Activated CD8-positive, alpha-beta memory T cell treated with anti-CD3 and anti-CD28 coated beads, Interleukin-2, amount 50 U/mL, for 1 hour (primary cell): ENCODE measurements around the gene KCNQ1.
"Not testable (repeated sequence)": the region's sequence is repeated elsewhere in the genome, so short reads cannot be mapped to it uniquely, and the experiment has no call there.

Source experiments
- DNase-seq: peaks from one replicate; pipeline ENCODE4 v3.0.0-alpha.2; 2020; ENCODE audit errors: extremely low read depth

Gene KCNQ1

GRCh38 chr11:2589538-2589934, 144.7 kb downstream of the KCNQ1 start:
- DNase-seq = no peak

GRCh38 chr11:2590131-2590964, 145.5 kb downstream of the KCNQ1 start:
- DNase-seq = no peak

- no peak for DNase-seq
Observed at GRCh38 chr11:2590965-2591754, 146.4 kb downstream of the KCNQ1 start.

GRCh38 chr11:2591805-2592204, 147.0 kb downstream of the KCNQ1 start:
- DNase-seq = no peak

- DNase-seq = no peak
Observed at GRCh38 chr11:2592559-2593392, 148.0 kb downstream of the KCNQ1 start.

GRCh38 chr11:2593393-2593950, 148.7 kb downstream of the KCNQ1 start:
- no peak for DNase-seq

- no peak for DNase-seq
Observed at GRCh38 chr11:2594267-2594666, 149.5 kb downstream of the KCNQ1 start.

- DNase-seq = no peak
Observed at GRCh38 chr11:2595204-2595603, 150.4 kb downstream of the KCNQ1 start.

- no peak for DNase-seq
Observed at GRCh38 chr11:2599561-2600189, 154.9 kb downstream of the KCNQ1 start.

GRCh38 chr11:2609345-2609744, 164.5 kb downstream of the KCNQ1 start:
- no peak for DNase-seq

GRCh38 chr11:2612884-2613571, 168.2 kb downstream of the KCNQ1 start:
- DNase-seq = no peak

GRCh38 chr11:2621894-2622293, 177.1 kb downstream of the KCNQ1 start:
- no peak for DNase-seq

- no peak for DNase-seq
Observed at GRCh38 chr11:2625183-2625582, 180.4 kb downstream of the KCNQ1 start.

- DNase-seq = no peak
Observed at GRCh38 chr11:2630679-2631078, 185.9 kb downstream of the KCNQ1 start.

GRCh38 chr11:2631161-2631560, 186.4 kb downstream of the KCNQ1 start:
- no peak for DNase-seq

GRCh38 chr11:2639763-2640162, 195.0 kb downstream of the KCNQ1 start:
- not testable (repeated sequence) for DNase-seq

GRCh38 chr11:2641623-2642022, 196.8 kb downstream of the KCNQ1 start:
- DNase-seq = no peak

- DNase-seq = no peak
Observed at GRCh38 chr11:2643746-2644145, 198.9 kb downstream of the KCNQ1 start.

- no peak for DNase-seq
Observed at GRCh38 chr11:2644844-2645778, 200.3 kb downstream of the KCNQ1 start.

- no peak for DNase-seq
Observed at GRCh38 chr11:2645779-2646118, 200.9 kb downstream of the KCNQ1 start.
